ENCODE measurements around the gene FOXQ1. TPM values are rescaled to one million over a fixed set of nuclear protein-coding genes. Genes with fewer than 3 reads are reported as not detected.
A peak's percentile ranks its signal among the peaks of the same experiment; 100 is the strongest.

The FOXQ1 gene
- total RNA-seq, 2 donors from 2014 or later, result 20.3 to 38.6 TPM

GRCh38 chr6:1336246-1336843 lies 24.4 kb downstream of the FOXQ1 start:
- WGBS, result 85% methylated on average over 5 of the region's 5 CpGs
- no peak overlapping the region for H3K4me3 ChIP-seq
- no peaks in the 10 kb centered on the region for H3K36me3 ChIP-seq
- no peak overlapping the region for H3K27ac ChIP-seq
- H3K4me1 ChIP-seq (replicated peaks), result peaks cover 2% of the 10 kb centered on the region
- H3K9me3 ChIP-seq, result no peaks in the 10 kb centered on the region
- no peaks in the 10 kb centered on the region for H3K27me3 ChIP-seq (replicated peaks; ENCODE audit: insufficient read depth)
- intact Hi-C loops (cut with DNase I), result no loop called here
- TF ChIP-seq CTCF (IDR thresholded peaks at IDR 0.05) (peak in 3 of 4 experiments; percentile 46 to 78 (median 77)), POLR2A (IDR thresholded peaks at IDR 0.05) (no peak), POLR2AphosphoS5 (IDR thresholded peaks at IDR 0.05) (peak; percentile 62)
- DNase-seq (ENCODE audit: low spot score), result peak; percentile 81

DNA sequence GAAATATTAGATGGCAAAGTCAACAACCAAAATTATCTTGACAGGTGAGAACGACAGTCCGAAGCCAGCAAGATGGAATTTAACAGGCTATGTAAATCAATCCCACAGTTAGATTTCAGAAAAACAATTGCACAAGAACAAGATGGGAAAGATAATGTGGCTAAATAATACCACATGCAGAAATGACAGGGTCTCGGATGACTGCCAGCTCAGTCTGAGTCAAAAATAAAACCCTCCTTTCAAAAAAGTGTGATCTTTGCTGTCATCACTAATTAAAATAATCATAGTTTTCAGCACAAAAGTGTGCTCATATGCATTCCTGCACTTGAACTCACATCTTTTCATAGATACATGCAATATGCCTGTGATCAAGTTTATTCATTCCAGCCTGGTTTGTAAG lies 25.9 kb downstream of the FOXQ1 start:
- Histone ChIP-seq H3K27me3 (replicated peaks; ENCODE audit: insufficient read depth) (no peaks in the 10 kb centered on the region), H3K4me1 (replicated peaks) (peaks cover 2% of the 10 kb centered on the region), H3K9me3 (no peaks in the 10 kb centered on the region), H3K36me3 (no peaks in the 10 kb centered on the region), H3K4me3 (no peak overlapping the region), H3K27ac (no peak overlapping the region)
- no peak for TF ChIP-seq CTCF (IDR thresholded peaks at IDR 0.05)
- no peak for TF ChIP-seq POLR2AphosphoS5 (IDR thresholded peaks at IDR 0.05)
- no peak for TF ChIP-seq POLR2A (IDR thresholded peaks at IDR 0.05)
- no peak for DNase-seq (ENCODE audit: low spot score)
- 37% methylated on average over 3 of the region's 3 CpGs for WGBS
- intact Hi-C loops (cut with DNase I), result no loop called here

- intact Hi-C loops (cut with DNase I), result no loop called here
- Histone ChIP-seq H3K4me1 (replicated peaks) (no peaks in the 10 kb centered on the region), H3K9me3 (no peaks in the 10 kb centered on the region), H3K4me3 (no peak overlapping the region), H3K27ac (no peak overlapping the region), H3K27me3 (replicated peaks; ENCODE audit: insufficient read depth) (no peaks in the 10 kb centered on the region), H3K36me3 (no peaks in the 10 kb centered on the region)
- TF ChIP-seq POLR2AphosphoS5 (IDR thresholded peaks at IDR 0.05), result no peak
- no peak for TF ChIP-seq POLR2A (IDR thresholded peaks at IDR 0.05)
- no peak for TF ChIP-seq CTCF (IDR thresholded peaks at IDR 0.05)
- no peak for DNase-seq (ENCODE audit: low spot score)
These were observed 34.2 kb downstream of the FOXQ1 start for GRCh38 chr6:1346101-1346500.

DNA sequence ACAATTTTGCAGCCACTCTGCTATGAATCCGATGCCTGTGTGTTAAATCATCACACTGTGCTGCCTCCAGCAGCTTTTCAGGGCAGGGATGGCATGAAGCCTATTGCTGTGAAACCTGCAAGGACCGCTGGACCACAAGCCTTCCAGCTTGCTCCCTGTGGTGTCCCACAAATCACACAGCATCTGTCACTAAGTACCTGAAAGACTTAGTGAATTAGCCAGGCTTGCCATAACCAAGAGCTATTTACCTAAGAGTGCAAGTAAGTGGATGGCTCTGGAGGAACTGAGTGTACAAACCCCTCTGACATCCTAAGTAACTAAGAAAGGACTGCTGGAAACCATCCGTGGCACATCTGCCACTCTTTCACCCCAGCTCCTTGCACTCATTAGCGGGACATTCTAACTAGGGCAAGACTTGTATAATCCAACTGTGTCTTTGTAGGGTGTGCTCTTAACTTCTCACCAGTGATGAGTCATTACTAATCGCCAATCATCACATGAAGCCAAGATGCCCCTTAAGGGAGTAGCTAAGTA lies 34.7 kb downstream of the FOXQ1 start:
- no peak for TF ChIP-seq CTCF (IDR thresholded peaks at IDR 0.05)
- no peak overlapping the region for H3K4me3 ChIP-seq
- no peaks in the 10 kb centered on the region for H3K27me3 ChIP-seq (replicated peaks; ENCODE audit: insufficient read depth)
- WGBS, result 76% methylated on average over 5 of the region's 5 CpGs
- no peaks in the 10 kb centered on the region for H3K9me3 ChIP-seq
- no peaks in the 10 kb centered on the region for H3K4me1 ChIP-seq (replicated peaks)
- intact Hi-C loops (cut with DNase I), result no loop called here
- DNase-seq (ENCODE audit: low spot score), result no peak
- no peaks in the 10 kb centered on the region for H3K36me3 ChIP-seq
- no peak overlapping the region for H3K27ac ChIP-seq

- H3K4me3 ChIP-seq, result no peak overlapping the region
- H3K36me3 ChIP-seq, result no peaks in the 10 kb centered on the region
- no peaks in the 10 kb centered on the region for H3K9me3 ChIP-seq
- no peaks in the 10 kb centered on the region for H3K27me3 ChIP-seq (replicated peaks; ENCODE audit: insufficient read depth)
- no peak for DNase-seq (ENCODE audit: low spot score)
- no peak for TF ChIP-seq CTCF (IDR thresholded peaks at IDR 0.05)
- no peak for TF ChIP-seq POLR2A (IDR thresholded peaks at IDR 0.05)
- TF ChIP-seq POLR2AphosphoS5 (IDR thresholded peaks at IDR 0.05), result no peak
- intact Hi-C loops (cut with DNase I), result no loop called here
- no peaks in the 10 kb centered on the region for H3K4me1 ChIP-seq (replicated peaks)
- no peak overlapping the region for H3K27ac ChIP-seq
- WGBS, result 84% methylated on average over 3 of the region's 3 CpGs
These were observed 35.3 kb downstream of the FOXQ1 start for GRCh38 chr6:1347161-1347560.

All from prostate gland (tissue), 2 donors.